Measurements from ENCODE around the gene IMMT. TPM values are rescaled to one million over a fixed set of nuclear protein-coding genes. Genes with fewer than 3 reads are reported as not detected.

IMMT gene
- total RNA-seq, 4 donors from 2014 or later: 45.8 to 56.4 (median 48.8) TPM

DNA sequence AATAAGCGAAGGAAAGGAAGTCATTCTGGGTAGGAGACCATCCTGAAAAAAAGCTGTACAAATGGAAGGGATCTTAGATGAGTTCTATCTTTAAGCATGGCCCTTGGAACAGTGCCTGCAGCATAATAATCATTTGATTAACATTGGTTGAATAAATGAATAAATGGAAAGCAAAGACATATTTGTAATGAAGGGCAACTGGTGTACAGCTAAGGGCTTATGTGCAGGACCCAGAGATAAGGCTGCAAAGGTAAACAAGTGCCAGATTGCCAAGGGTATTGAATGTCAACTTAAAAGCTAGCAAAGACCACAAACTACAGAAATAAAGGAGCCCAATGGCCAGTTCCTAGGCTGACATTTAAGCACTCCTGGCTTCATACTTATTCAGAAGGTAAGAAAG lies 19.4 kb downstream of the IMMT start:
- no peak for DNase-seq (ENCODE audit: low spot score in 2 of 2)
- no peak for TF ChIP-seq POLR2A (IDR thresholded peaks at IDR 0.05)
- TF ChIP-seq, protein P1, sequence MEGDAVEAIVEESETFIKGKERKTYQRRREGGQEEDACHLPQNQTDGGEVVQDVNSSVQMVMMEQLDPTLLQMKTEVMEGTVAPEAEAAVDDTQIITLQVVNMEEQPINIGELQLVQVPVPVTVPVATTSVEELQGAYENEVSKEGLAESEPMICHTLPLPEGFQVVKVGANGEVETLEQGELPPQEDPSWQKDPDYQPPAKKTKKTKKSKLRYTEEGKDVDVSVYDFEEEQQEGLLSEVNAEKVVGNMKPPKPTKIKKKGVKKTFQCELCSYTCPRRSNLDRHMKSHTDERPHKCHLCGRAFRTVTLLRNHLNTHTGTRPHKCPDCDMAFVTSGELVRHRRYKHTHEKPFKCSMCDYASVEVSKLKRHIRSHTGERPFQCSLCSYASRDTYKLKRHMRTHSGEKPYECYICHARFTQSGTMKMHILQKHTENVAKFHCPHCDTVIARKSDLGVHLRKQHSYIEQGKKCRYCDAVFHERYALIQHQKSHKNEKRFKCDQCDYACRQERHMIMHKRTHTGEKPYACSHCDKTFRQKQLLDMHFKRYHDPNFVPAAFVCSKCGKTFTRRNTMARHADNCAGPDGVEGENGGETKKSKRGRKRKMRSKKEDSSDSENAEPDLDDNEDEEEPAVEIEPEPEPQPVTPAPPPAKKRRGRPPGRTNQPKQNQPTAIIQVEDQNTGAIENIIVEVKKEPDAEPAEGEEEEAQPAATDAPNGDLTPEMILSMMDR (IDR thresholded peaks at IDR 0.05): no peak
- no peak overlapping the region for H3K4me3 ChIP-seq (ENCODE audit: low read depth, poor library complexity, severe bottlenecking)
- 88 to 90% methylated on average over 1 of the region's 1 CpG for WGBS, 2 donors
- intact Hi-C loops (cut with DNase I; ENCODE audit: low total_unique reads): no loop called here

DNA sequence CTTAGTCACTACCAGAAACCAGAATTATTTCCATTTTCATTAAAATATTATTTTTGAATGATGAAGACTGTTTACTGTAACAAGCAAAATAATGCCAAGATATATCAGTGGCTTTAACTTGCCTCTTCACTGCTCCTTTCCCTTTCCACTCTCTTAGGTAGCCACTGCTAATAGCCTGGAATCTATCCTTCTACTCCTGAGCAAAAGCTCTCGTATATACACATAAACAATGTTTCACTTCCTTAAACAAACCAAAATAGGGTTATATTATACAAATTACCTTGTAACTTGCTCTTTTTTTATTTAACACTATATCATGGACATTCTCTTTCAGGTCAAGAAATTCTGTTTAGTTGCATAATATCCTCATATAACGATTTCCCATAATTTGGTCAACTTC lies 20.8 kb downstream of the IMMT start:
- DNase-seq (ENCODE audit: low spot score in 2 of 2): no peak
- intact Hi-C loops (cut with DNase I; ENCODE audit: low total_unique reads): no loop called here
- H3K4me3 ChIP-seq (ENCODE audit: low read depth, poor library complexity, severe bottlenecking): no peak overlapping the region
- 82 to 84% methylated on average over 2 of the region's 2 CpGs for WGBS, 2 donors
- TF ChIP-seq, protein P1 (IDR thresholded peaks at IDR 0.05): no peak
- TF ChIP-seq POLR2A (IDR thresholded peaks at IDR 0.05): no peak

DNA sequence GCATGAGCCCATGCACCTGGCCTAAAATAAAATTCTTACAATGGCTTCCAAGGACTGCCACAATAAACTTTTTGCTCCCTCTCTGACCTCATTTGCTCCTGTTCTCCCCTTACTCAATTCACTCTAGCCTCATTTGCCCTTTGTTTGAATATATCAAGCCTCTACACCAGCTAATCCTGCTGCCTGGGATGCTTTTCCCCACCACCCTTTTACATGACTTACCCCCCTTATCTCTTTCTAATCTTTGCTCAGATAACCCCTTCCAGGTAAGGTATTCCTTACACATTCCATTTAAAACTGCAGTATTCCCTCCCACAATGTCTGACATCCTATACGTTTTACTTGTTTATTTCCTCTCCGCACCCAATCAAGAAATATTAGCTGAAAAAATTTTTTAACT lies 22.7 kb downstream of the IMMT start:
- no peak for DNase-seq (ENCODE audit: low spot score in 2 of 2)
- no peak overlapping the region for H3K4me3 ChIP-seq (ENCODE audit: low read depth, poor library complexity, severe bottlenecking)
- 17 to 46% methylated on average over 2 of the region's 2 CpGs for WGBS, 2 donors
- TF ChIP-seq, protein P1 (IDR thresholded peaks at IDR 0.05): no peak
- TF ChIP-seq POLR2A (IDR thresholded peaks at IDR 0.05): no peak
- intact Hi-C loops (cut with DNase I; ENCODE audit: low total_unique reads): no loop called here

DNA sequence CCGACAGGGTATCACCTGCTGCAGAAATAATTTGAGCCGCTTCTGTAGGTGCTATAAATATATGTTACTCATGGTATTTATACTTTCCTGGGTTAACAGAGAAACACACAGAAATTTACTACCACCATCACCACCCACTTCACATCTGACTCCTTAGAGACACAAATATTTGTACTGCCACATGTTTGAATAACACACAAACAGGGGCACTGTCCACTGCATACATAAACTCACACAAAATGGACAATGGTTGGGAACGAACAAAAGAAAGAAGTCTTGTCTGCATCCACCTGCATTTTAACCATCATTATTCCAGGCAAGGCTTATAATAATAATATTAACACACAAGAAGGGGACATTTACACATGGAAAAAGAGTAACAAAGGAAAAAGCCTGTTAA lies 24.0 kb downstream of the IMMT start:
- TF ChIP-seq, protein P1 (IDR thresholded peaks at IDR 0.05): no peak
- no peak for DNase-seq (ENCODE audit: low spot score in 2 of 2)
- intact Hi-C loops (cut with DNase I; ENCODE audit: low total_unique reads): no loop called here
- 87 to 95% methylated on average over 3 of the region's 3 CpGs for WGBS, 2 donors
- H3K4me3 ChIP-seq (ENCODE audit: low read depth, poor library complexity, severe bottlenecking): no peak overlapping the region

DNA sequence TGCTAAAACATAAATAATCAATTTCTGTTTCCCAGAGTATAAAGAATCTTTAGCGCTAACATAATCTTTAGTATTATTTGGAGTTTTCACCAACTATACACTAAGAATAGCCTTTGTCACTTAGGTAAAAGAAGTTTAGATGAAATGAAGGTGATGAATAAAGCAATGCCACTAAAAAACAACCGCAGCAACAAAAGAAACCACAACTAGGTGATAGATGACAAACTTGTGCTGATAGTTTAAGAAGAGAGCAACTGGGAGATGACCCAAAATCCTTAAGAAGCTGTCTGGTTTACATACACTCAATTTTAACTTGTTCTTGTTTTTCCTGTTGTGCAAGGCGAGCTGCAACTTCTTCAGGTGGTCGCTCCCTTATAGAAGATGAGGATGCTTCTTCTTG lies 24.8 kb downstream of the IMMT start:
- no peak for DNase-seq (ENCODE audit: low spot score in 2 of 2)
- 88 to 90% methylated on average over 4 of the region's 4 CpGs for WGBS, 2 donors
- TF ChIP-seq, protein P1 (IDR thresholded peaks at IDR 0.05): no peak
- no peak for TF ChIP-seq POLR2A (IDR thresholded peaks at IDR 0.05)
- no peak overlapping the region for H3K4me3 ChIP-seq (ENCODE audit: low read depth, poor library complexity, severe bottlenecking)
- intact Hi-C loops (cut with DNase I; ENCODE audit: low total_unique reads): no loop called here

DNA sequence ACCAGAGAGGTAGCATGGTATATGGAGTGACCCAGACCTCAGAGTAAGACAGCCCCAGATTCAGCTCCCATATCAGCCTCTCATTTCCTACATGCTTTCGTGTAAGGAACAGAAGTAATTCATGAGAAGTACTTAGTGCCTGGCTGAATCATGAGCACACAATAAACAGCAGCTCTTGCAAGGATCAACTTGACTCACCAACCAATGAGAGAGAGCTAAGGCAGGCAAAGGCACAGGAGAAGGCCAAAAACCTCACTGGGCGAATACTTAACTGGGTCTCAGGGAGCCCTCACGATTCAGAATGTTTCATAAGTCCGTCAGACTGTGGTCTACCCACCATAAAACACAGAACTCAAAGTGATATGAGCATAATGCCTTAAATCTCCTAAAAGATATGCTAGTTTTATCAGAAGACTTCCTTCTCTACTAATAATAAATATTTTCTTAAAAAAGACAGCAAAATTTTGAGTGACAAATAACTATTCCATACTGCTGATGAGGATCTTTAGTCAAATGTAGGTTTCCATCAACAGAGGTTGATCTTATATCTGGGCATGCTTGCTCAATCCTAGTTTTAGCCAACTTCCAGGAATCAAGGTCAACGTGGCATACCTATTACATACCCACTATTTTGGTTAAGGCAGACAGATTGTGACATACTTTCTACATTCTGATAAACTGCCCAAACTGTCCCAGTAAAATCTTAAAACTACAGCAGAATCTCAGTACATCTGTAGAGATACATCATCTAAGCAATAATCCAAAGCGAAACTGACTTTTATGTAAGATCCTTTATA lies 34.9 kb downstream of the IMMT start:
- H3K4me3 ChIP-seq (ENCODE audit: low read depth, poor library complexity, severe bottlenecking): no peak overlapping the region
- DNase-seq (ENCODE audit: low spot score in 2 of 2): no peak
- intact Hi-C loops (cut with DNase I; ENCODE audit: low total_unique reads): no loop called here
- WGBS, 2 donors: 90 to 93% methylated on average over 6 of the region's 6 CpGs
- TF ChIP-seq, protein P1 (IDR thresholded peaks at IDR 0.05): no peak
- TF ChIP-seq POLR2A (IDR thresholded peaks at IDR 0.05): no peak
